ENCODE results near the gene WDR73.
"Not testable (repeated sequence)": the region's sequence is repeated elsewhere in the genome, so short reads cannot be mapped to it uniquely, and the experiment has no call there.

The WDR73 gene

GRCh38 chr15:84656972-84657371 lies 2.9 kb upstream of the WDR73 start:
- FAIRE-seq = no peak

- no peak for FAIRE-seq
These were observed 788 bp upstream of the WDR73 start for GRCh38 chr15:84654689-84655453.

- no peak for FAIRE-seq
These were observed 536 bp downstream of the WDR73 start for GRCh38 chr15:84653584-84653909.

- no peak for FAIRE-seq
These were observed 4.4 kb downstream of the WDR73 start for GRCh38 chr15:84649706-84650105.

GRCh38 chr15:84648539-84648938 lies 5.5 kb downstream of the WDR73 start:
- FAIRE-seq = no peak

- FAIRE-seq = no peak
These were observed 6.4 kb downstream of the WDR73 start for GRCh38 chr15:84647726-84648125.

- FAIRE-seq = no peak
These were observed 8.1 kb downstream of the WDR73 start for GRCh38 chr15:84645997-84646396.

GRCh38 chr15:84645496-84645895 lies 8.6 kb downstream of the WDR73 start:
- FAIRE-seq = no peak

- FAIRE-seq = no peak
These were observed 10.2 kb downstream of the WDR73 start for GRCh38 chr15:84643838-84644237.

GRCh38 chr15:84642640-84643039 lies 11.4 kb downstream of the WDR73 start:
- not testable (repeated sequence) for FAIRE-seq

GRCh38 chr15:84641871-84642270 lies 12.2 kb downstream of the WDR73 start:
- FAIRE-seq = not testable (repeated sequence)

- FAIRE-seq = no peak
These were observed 16.0 kb downstream of the WDR73 start for GRCh38 chr15:84638103-84638502.

GRCh38 chr15:84634228-84634837 lies 19.8 kb downstream of the WDR73 start:
- FAIRE-seq = no peak

- FAIRE-seq = no peak
These were observed 20.5 kb downstream of the WDR73 start for GRCh38 chr15:84633311-84634227.

GRCh38 chr15:84631706-84632272 lies 22.3 kb downstream of the WDR73 start:
- no peak for FAIRE-seq

- no peak for FAIRE-seq
These were observed 25.1 kb downstream of the WDR73 start for GRCh38 chr15:84629033-84629432.

GRCh38 chr15:84625123-84625522 lies 29.0 kb downstream of the WDR73 start:
- FAIRE-seq = no peak

- no peak for FAIRE-seq
These were observed 29.7 kb downstream of the WDR73 start for GRCh38 chr15:84624359-84624758.

- no peak for FAIRE-seq
These were observed 32.6 kb downstream of the WDR73 start for GRCh38 chr15:84621358-84621979.

- FAIRE-seq = no peak
These were observed 33.5 kb downstream of the WDR73 start for GRCh38 chr15:84620626-84621025.

- FAIRE-seq = no peak
These were observed 37.8 kb downstream of the WDR73 start for GRCh38 chr15:84616235-84616634.

GRCh38 chr15:84611631-84612030 lies 42.5 kb downstream of the WDR73 start:
- no peak for FAIRE-seq

Data from colon (tissue), 2 donors.